ENCODE data around the gene NUAK1. TPM values are rescaled to one million over a fixed set of nuclear protein-coding genes. Genes with fewer than 3 reads are reported as not detected.

NUAK1 gene
- total RNA-seq, 1 donor from 2014 or later, result not detected

GRCh38 chr12:106106892-106107291, 31.9 kb downstream of the NUAK1 start:
- no peak overlapping the region for H3K27ac Mint-ChIP-seq
- DNase-seq (no peak), ATAC-seq (ENCODE audit: low read depth) (no peak)
- H3K9me3 Mint-ChIP-seq, result no peaks in the 10 kb centered on the region
- intact Hi-C loops (cut with micrococcal nuclease), result no loop called here
- TF ChIP-seq, protein P1, sequence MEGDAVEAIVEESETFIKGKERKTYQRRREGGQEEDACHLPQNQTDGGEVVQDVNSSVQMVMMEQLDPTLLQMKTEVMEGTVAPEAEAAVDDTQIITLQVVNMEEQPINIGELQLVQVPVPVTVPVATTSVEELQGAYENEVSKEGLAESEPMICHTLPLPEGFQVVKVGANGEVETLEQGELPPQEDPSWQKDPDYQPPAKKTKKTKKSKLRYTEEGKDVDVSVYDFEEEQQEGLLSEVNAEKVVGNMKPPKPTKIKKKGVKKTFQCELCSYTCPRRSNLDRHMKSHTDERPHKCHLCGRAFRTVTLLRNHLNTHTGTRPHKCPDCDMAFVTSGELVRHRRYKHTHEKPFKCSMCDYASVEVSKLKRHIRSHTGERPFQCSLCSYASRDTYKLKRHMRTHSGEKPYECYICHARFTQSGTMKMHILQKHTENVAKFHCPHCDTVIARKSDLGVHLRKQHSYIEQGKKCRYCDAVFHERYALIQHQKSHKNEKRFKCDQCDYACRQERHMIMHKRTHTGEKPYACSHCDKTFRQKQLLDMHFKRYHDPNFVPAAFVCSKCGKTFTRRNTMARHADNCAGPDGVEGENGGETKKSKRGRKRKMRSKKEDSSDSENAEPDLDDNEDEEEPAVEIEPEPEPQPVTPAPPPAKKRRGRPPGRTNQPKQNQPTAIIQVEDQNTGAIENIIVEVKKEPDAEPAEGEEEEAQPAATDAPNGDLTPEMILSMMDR (IDR thresholded peaks at IDR 0.05), result no peak
- H3K4me1 Mint-ChIP-seq, result no peaks in the 10 kb centered on the region
- no peaks in the 10 kb centered on the region for H3K36me3 Mint-ChIP-seq (ENCODE audit: low read depth)
- POLR2A ChIA-PET, result no interaction called here
- CTCF ChIA-PET, result no interaction called here
- peaks cover 45% of the 10 kb centered on the region for H3K27me3 Mint-ChIP-seq
- H3K4me3 Mint-ChIP-seq, result no peak overlapping the region

DNA sequence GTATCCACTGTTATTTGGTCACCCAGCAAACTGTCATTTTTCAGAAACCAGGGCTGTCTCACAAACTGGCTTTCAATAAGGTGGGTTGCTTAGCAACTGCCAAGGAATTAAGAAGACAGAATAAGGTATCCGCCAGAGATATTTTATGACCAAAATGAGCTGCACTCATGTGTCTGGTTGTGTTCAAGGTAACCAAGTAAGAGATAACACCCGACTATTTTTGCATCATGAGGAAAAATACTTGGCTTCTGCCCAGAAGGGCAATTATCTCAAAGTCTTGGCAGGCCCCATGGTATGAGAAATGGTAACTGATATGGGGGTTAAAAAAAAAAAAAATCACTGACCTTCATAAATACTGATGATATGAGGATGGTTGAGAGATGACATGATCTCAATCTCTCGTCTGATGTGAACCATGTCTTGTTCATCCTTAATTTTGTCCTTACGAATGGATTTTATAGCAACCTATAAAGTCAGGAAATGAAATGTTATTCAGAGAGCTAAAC, 32.6 kb downstream of the NUAK1 start:
- TF ChIP-seq, protein P1 (IDR thresholded peaks at IDR 0.05), result no peak
- intact Hi-C loops (cut with micrococcal nuclease), result no loop called here
- Mint-ChIP-seq H3K4me1 (no peaks in the 10 kb centered on the region), H3K36me3 (ENCODE audit: low read depth) (no peaks in the 10 kb centered on the region), H3K4me3 (no peak overlapping the region), H3K27me3 (peaks cover 47% of the 10 kb centered on the region), H3K27ac (no peak overlapping the region), H3K9me3 (no peaks in the 10 kb centered on the region)
- DNase-seq (no peak), ATAC-seq (ENCODE audit: low read depth) (no peak)
- CTCF ChIA-PET, result no interaction called here
- POLR2A ChIA-PET, result no interaction called here

DNA sequence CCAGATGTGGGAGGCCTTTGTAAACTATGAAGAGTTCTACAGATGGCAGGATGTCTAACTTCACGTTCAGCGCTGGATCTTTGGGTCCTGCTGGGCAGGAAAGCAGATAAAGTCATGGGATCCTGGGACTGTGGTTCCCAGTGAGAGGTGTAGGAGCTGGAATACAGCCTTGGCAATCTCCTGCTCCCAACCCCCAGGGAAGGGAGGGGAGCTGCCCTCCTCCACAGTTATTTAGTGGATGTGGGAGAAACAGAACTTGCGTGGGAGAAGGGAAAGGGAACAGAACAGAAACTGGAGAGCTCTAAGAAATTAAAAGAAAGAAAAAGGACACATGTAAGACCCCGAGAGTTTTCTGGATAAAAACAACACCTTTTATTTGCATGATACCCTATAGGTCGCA, 37.0 kb downstream of the NUAK1 start:
- H3K4me1 Mint-ChIP-seq, result no peaks in the 10 kb centered on the region
- no peaks in the 10 kb centered on the region for H3K9me3 Mint-ChIP-seq
- no peak overlapping the region for H3K4me3 Mint-ChIP-seq
- H3K36me3 Mint-ChIP-seq (ENCODE audit: low read depth), result no peaks in the 10 kb centered on the region
- peaks cover 34% of the 10 kb centered on the region for H3K27me3 Mint-ChIP-seq
- no peak for ATAC-seq (ENCODE audit: low read depth)
- POLR2A ChIA-PET, result no interaction called here
- TF ChIP-seq, protein P1 (IDR thresholded peaks at IDR 0.05), result no peak
- DNase-seq, result no peak
- H3K27ac Mint-ChIP-seq, result no peak overlapping the region
- intact Hi-C loops (cut with micrococcal nuclease), result no loop called here
- CTCF ChIA-PET, result no interaction called here

DNA sequence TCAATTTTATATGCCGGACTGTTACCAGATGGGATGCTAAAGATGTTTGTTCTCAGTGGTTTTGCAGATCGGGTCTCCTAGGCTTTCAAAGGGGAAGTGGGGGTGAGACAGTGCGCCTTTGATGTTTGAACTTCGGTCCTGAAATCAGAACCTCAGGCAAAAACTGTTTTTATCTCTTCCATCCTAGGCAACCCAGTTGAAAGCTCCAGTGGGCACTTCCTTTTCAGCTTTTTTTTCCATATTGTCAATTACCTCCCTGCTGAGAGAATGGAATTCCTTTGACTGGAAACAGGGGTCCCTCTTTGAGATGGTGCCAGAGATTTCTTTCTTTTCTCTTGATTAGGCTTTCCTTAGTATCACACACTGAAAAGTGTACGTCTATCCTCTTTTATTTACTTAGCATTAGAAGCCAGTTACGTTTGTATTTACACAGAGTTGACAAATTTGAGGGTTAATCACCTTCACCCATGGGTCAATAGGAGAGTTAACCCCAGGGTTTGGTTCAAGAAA, 40.0 kb downstream of the NUAK1 start:
- no peak overlapping the region for H3K27ac Mint-ChIP-seq
- no peaks in the 10 kb centered on the region for H3K9me3 Mint-ChIP-seq
- peaks cover 24% of the 10 kb centered on the region for H3K27me3 Mint-ChIP-seq
- CTCF ChIA-PET, result no interaction called here
- no peak overlapping the region for H3K4me3 Mint-ChIP-seq
- TF ChIP-seq, protein P1 (IDR thresholded peaks at IDR 0.05), result no peak
- no peak for DNase-seq
- POLR2A ChIA-PET, result no interaction called here
- no peaks in the 10 kb centered on the region for H3K36me3 Mint-ChIP-seq (ENCODE audit: low read depth)
- no peaks in the 10 kb centered on the region for H3K4me1 Mint-ChIP-seq
- intact Hi-C loops (cut with micrococcal nuclease), result no loop called here
- no peak for ATAC-seq (ENCODE audit: low read depth)

GRCh38 chr12:106097011-106097410, 41.7 kb downstream of the NUAK1 start:
- POLR2A ChIA-PET, result no interaction called here
- H3K27me3 Mint-ChIP-seq, result peaks cover 24% of the 10 kb centered on the region
- no peak overlapping the region for H3K27ac Mint-ChIP-seq
- no peaks in the 10 kb centered on the region for H3K9me3 Mint-ChIP-seq
- intact Hi-C loops (cut with micrococcal nuclease), result no loop called here
- H3K4me3 Mint-ChIP-seq, result no peak overlapping the region
- DNase-seq (no peak), ATAC-seq (ENCODE audit: low read depth) (no peak)
- TF ChIP-seq, protein P1 (IDR thresholded peaks at IDR 0.05), result no peak
- H3K36me3 Mint-ChIP-seq (ENCODE audit: low read depth), result no peaks in the 10 kb centered on the region
- CTCF ChIA-PET, result no interaction called here
- H3K4me1 Mint-ChIP-seq, result no peaks in the 10 kb centered on the region
